GDM1 (cell line): ENCODE results near the gene FBXO7.

Experiments used
- DNase-seq: peaks from one replicate; lab custom pipeline; 2025; lab: John Stamatoyannopoulos, UW

The FBXO7 gene

DNA sequence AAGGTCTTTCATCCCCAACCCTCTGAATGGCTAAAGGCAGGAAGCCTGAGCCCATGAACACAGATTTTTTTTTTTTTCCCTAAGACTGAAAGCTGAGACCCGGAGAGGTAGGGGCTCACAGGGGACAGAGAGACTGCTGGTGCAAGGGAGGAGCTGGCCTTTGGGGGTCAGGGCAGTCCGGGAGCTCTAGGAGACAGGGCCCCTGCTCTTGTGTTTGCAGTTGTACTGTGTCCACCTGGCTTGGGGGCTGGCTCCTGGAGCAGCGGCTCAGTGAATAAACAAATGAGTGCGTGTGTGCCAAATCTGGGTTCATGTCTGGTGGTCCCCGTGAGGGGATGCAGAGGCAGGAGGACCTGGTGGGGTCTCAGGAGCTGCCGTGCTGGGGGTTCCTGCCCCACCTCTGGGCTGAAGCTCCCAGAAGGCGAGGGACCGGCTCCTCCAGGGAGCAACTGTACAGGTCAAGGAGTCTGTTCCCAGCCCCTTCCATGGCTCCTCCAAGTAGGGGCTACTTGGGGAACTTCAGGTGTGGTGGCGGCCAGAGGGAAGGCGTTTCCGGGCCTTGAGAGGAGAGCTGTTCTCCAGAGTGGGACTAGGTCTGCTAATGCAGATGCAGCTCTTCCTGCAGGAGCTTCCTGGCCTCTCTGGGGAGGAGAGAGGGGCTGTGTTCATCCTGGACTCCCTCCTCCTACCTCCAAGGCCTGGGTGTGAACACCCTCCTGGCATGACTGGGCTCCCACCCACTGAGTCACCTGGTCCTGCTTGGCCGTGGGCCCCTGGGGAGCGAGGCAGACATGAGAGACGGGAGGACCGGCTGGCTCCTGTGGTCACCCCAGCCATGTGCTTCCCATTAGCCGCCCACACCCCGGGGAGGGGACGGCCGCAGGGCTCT lies 57.6 kb downstream of the FBXO7 start:
- DNase-seq, result no peak

- no peak for DNase-seq
Observed at GRCh38 chr22:32532820-32533128, 58.2 kb downstream of the FBXO7 start.

GRCh38 chr22:32533265-32534111 lies 58.9 kb downstream of the FBXO7 start:
- DNase-seq, result no peak

- no peak for DNase-seq
Observed at GRCh38 chr22:32534252-32535235, 59.9 kb downstream of the FBXO7 start.

DNA sequence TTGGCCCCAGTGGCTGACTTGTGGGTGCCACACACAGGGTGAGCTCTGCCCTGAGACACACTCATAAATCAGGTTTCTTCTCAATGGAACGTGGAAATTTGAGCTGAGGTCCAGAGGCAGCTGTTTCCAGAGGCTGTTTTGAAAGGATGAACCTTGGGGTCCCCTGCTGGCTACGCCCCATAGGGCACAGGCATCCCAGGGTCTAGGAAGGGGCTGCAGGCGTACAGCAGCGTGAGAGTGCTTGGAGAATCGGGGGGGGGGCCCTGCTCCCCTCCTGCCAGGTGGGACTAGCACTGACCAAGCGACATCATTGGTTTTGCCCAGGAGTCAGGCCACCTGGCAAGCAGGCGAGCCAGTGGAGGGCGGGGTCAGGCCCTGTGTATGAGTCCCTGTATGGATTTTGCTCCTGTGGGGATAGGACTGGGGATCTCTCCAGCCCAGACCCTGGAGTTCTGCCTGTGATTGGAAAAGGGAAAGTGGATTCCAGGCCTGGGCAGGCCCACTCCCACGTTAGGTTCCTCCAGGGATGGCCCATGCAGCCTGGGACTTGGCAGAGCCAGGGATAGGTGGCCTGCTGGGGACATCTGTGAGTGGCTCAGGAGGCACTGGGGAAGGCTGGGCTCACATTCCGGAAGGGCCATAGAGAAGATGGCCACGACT lies 61.0 kb downstream of the FBXO7 start:
- DNase-seq, result no peak

- DNase-seq, result no peak
Observed at GRCh38 chr22:32536352-32536751, 61.7 kb downstream of the FBXO7 start.

- no peak for DNase-seq
Observed at GRCh38 chr22:32538521-32538920, 63.9 kb downstream of the FBXO7 start.

GRCh38 chr22:32539631-32540421 lies 65.2 kb downstream of the FBXO7 start:
- DNase-seq, result no peak

DNA sequence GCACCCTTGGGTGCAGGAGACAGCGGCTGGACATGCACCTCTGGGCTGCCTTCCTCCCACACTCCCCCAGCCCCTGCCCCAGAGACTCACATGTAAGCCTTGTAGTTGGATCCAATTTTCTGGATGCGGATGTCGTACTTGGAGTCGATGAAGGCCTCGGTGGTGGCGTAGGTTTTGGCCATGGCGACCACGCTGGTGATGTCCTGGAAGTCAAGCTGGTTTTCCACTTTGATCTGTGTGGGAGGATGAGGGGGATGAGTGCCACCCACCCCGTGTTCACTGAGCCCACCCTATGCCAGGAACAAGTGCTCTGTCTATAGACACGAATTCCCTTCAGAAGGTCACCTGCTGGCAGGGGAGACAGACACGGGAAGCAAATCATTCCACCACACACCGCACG lies 66.9 kb downstream of the FBXO7 start:
- DNase-seq, result no peak

- no peak for DNase-seq
Observed at GRCh38 chr22:32542066-32542676, 67.6 kb downstream of the FBXO7 start.

DNA sequence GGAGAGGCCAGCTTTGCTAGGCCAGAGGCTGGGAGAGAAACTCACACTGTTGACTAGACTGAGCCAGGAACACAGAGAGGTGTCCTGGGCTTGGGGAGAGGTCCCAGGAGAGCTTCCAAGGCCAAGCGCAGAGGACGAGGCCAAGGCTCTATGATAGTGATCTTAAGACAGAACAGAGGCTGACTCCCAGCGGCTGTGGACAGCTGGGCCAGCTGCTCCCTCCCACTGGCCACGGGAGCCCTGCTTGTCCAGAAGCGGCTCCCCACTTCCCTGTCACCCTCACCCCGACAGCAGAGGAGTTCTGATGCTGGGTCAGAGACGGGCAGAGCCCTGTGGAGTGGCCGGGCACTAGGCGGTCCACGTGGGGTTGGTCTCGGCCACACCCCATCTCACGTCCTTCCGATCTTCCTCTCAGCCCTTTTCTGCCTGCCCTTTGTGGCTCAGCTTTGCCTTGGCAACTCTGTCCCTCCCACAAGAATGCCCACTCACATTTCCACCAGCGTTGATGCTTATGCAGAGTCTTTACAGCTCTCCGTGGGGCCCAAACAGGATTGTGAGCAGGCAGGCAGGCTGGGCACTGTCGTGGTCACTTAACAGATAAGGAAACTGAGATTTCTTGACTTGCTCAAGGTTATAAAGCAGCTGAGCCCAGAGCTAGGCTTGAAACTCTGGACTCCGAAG lies 68.2 kb downstream of the FBXO7 start:
- no peak for DNase-seq

DNA sequence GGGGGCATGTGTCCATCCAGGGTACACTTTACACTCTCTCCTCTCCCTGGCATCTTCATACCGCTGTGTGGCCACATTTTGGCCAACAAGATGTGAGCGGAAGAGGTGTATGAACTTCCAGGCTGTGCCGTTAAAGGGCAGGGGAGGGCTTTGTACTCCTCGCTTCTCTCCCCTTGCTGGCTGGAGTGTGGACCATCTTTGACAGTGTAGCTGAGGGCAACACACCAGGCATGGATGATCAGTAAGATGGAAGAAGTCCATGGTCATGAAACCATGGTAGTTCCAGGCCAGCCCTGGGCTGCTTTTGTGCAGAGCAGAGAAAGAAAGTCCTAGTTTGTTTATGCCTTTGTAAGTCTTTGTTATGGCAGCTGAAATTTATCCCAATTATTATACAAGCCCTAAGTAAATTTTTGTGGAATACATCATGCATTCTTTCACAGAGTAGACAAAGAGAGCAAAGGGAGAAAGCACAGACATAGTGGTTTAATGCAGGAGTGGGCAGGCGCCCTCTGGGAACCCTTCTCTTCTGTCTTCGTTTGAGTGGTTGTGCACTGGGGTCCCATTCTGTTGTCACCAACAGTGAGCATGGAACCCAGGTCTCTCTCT lies 70.4 kb downstream of the FBXO7 start:
- no peak for DNase-seq

- DNase-seq, result no peak
Observed at GRCh38 chr22:32545801-32546200, 71.2 kb downstream of the FBXO7 start.

GRCh38 chr22:32546496-32546895 lies 71.9 kb downstream of the FBXO7 start:
- no peak for DNase-seq

GRCh38 chr22:32546935-32547334 lies 72.3 kb downstream of the FBXO7 start:
- no peak for DNase-seq

GRCh38 chr22:32548039-32548438 lies 73.4 kb downstream of the FBXO7 start:
- DNase-seq, result no peak
